ENCODE data around the gene MACROD1. TPM values are rescaled to one million over a fixed set of nuclear protein-coding genes. Genes with fewer than 3 reads are reported as not detected.

Gene MACROD1, protein sequence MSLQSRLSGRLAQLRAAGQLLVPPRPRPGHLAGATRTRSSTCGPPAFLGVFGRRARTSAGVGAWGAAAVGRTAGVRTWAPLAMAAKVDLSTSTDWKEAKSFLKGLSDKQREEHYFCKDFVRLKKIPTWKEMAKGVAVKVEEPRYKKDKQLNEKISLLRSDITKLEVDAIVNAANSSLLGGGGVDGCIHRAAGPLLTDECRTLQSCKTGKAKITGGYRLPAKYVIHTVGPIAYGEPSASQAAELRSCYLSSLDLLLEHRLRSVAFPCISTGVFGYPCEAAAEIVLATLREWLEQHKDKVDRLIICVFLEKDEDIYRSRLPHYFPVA
- 4.4 and 4.8 TPM in 2 replicates for polyA plus RNA-seq (2013)

DNA sequence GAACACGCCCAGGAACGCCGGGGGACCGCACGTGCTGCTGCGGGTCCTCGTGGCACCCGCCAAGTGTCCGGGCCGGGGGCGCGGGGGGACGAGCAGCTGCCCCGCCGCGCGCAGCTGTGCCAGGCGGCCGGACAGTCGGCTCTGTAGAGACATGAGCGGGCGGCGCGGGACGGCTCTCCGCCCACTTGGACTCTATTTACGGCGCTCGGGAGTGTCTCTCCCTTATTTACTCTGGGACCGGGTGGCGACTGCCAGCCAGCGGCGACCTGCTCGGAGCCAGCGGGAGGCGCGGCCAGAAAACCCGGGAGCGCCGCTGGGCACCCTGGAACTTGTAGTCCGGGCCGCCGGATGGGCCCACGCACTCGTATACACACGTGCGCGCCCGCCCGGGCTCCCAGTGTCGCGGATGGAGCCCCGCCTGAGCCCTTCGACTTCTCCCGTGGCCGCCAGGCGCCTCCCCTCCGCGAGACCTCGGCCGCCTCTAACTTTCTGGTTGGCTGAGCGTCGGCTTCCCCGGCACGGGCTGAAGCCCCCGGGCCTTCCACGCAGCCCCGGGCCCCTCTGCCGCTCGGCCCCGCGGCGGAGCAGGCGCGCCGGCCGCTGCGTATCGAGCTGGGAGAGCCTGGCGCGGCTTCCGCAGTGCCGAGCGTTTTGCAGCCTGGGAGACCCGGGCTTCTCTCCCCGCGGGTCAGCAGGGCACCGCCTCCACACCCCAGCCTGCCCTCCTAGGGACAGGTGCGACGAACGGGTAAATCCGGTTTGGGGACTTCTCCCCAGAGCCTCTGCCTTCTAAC is at the start of gene MACROD1:
MACROD1 (minus strand) TSS at position 272 of the 794 bp plus-strand sequence; CDS start at position 153, 119 bp downstream.
- peaks cover 10% of the 10 kb centered on the region for H3K79me1 ChIP-seq (ENCODE audit: low read length)
- H3K4ac ChIP-seq (ENCODE audit: low read depth, low read length): peak within 1 kb of the TSS; percentile 65
- H3K4me1 ChIP-seq (ENCODE audit: control insufficient read depth in 1 of 2, insufficient read depth in 2 of 2, low read length in 2 of 2): peaks cover 12 to 13% of the 10 kb centered on the region in 2 experiments
- H3K27me3 ChIP-seq (ENCODE audit: insufficient read depth, low read length): no peaks in the 10 kb centered on the region
- peak within 1 kb of the TSS; percentile 74 for H3K4me3 ChIP-seq (ENCODE audit: low read depth, low read length)
- WGBS (ENCODE audit: extremely low coverage, insufficient coverage, insufficient read length): no CpG with 5 or more reads among the region's 92 CpGs
- no peak within 1 kb of the TSS for H3K23ac ChIP-seq (ENCODE audit: low read length)
- peak within 1 kb of the TSS; percentile 90 for H4K8ac ChIP-seq (ENCODE audit: low read depth, low read length)
- peak within 1 kb of the TSS; percentile 81 for H2BK12ac ChIP-seq (ENCODE audit: low read length)
- H2AFZ ChIP-seq (ENCODE audit: insufficient read depth, low read length, poor library complexity): peak within 1 kb of the TSS; percentile 98
- DNase-seq: peak; percentile 99
- peaks cover 7% of the 10 kb centered on the region for H3K79me2 ChIP-seq (ENCODE audit: control insufficient read depth, insufficient read depth, low read length, poor library complexity)
- peak within 1 kb of the TSS; percentile 80 for H3K18ac ChIP-seq (ENCODE audit: low read length)
- H3K14ac ChIP-seq (ENCODE audit: low read length): peak within 1 kb of the TSS; percentile 83
- peak within 1 kb of the TSS; percentile 71 for H2BK5ac ChIP-seq (ENCODE audit: low read depth, low read length, poor library complexity)
- peak within 1 kb of the TSS; percentile 95 for H3K27ac ChIP-seq (ENCODE audit: low read depth, low read length)
- peak within 1 kb of the TSS; percentile 42 for H3K9ac ChIP-seq (ENCODE audit: low read length)
- H3K36me3 ChIP-seq (ENCODE audit: control insufficient read depth in 1 of 2, insufficient read depth in 2 of 2, low read length in 2 of 2): no peaks in the 10 kb centered on the region
- peak within 1 kb of the TSS; percentile 63 for H4K12ac ChIP-seq (ENCODE audit: low read depth, low read length)
- H2BK120ac ChIP-seq (ENCODE audit: insufficient read depth, low read length, poor library complexity): peak within 1 kb of the TSS; percentile 89
- peak within 1 kb of the TSS; percentile 83 for H4K91ac ChIP-seq (ENCODE audit: low read depth, low read length)
- peak within 1 kb of the TSS; percentile 77 for H2AK5ac ChIP-seq (ENCODE audit: low read length)
- H3K4me2 ChIP-seq (ENCODE audit: low read length): peak within 1 kb of the TSS; percentile 81
- H3K9me3 ChIP-seq (ENCODE audit: insufficient read depth, low read depth, low read length): no peaks in the 10 kb centered on the region

DNA sequence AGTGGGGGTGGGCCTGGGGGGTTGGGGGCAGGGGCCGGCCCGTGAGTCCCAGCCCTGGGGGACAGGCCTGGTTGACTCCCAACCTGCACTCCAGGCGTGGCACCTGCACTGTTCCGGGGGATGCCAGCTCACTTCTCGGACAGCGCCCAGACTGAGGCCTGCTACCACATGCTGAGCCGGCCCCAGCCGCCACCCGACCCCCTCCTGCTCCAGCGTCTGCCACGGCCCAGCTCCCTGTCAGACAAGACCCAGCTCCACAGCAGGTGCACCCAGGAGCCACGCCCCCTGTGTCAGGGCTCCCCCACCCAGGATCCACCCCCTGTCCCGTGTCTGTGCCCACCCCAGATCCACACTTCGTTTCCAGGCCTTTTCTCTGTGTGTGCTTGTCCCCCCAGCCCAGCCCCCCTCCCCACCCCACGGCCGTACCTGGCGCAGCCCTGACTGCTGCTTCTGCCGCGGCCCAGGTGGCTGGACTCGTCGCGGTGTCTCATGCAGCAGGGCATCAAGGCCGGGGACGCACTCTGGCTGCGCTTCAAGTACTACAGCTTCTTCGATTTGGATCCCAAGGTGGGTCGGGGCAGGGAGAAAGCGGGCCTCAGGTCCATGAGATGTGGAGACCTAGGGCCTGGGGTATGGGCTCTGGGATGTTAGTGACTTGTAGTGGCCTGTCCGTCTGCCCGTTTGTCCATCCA is 45.4 kb upstream of the MACROD1 start:
- Histone ChIP-seq H3K14ac (ENCODE audit: low read length) (no peak overlapping the region), H3K18ac (ENCODE audit: low read length) (no peak overlapping the region), H3K9ac (ENCODE audit: low read length) (no peak overlapping the region), H3K9me3 (ENCODE audit: insufficient read depth, low read depth, low read length) (no peaks in the 10 kb centered on the region), H4K91ac (ENCODE audit: low read depth, low read length) (no peak overlapping the region), H4K8ac (ENCODE audit: low read depth, low read length) (no peak overlapping the region), H2BK5ac (ENCODE audit: low read depth, low read length, poor library complexity) (no peak overlapping the region), H3K27me3 (ENCODE audit: insufficient read depth, low read length) (no peaks in the 10 kb centered on the region), H4K12ac (ENCODE audit: low read depth, low read length) (no peak overlapping the region), H2AFZ (ENCODE audit: insufficient read depth, low read length, poor library complexity) (no peak overlapping the region), H3K4me3 (ENCODE audit: low read depth, low read length) (no peak overlapping the region), H3K4me1 (ENCODE audit: control insufficient read depth in 1 of 2, insufficient read depth in 2 of 2, low read length in 2 of 2) (peaks cover 0 to 7% of the 10 kb centered on the region in 2 experiments), H3K27ac (ENCODE audit: low read depth, low read length) (no peak overlapping the region), H3K79me1 (ENCODE audit: low read length) (no peaks in the 10 kb centered on the region), H2BK12ac (ENCODE audit: low read length) (no peak overlapping the region), H3K36me3 (ENCODE audit: control insufficient read depth in 1 of 2, insufficient read depth in 2 of 2, low read length in 2 of 2) (peaks cover 27 to 31% of the 10 kb centered on the region in 2 experiments), H3K4me2 (ENCODE audit: low read length) (no peak overlapping the region), H3K4ac (ENCODE audit: low read depth, low read length) (no peak overlapping the region), H3K79me2 (ENCODE audit: control insufficient read depth, insufficient read depth, low read length, poor library complexity) (no peaks in the 10 kb centered on the region), H3K23ac (ENCODE audit: low read length) (no peak overlapping the region), H2BK120ac (ENCODE audit: insufficient read depth, low read length, poor library complexity) (no peak overlapping the region), H2AK5ac (ENCODE audit: low read length) (no peak overlapping the region)
- DNase-seq: no peak
- WGBS (ENCODE audit: extremely low coverage, insufficient coverage, insufficient read length): no CpG with 5 or more reads among the region's 30 CpGs

DNA sequence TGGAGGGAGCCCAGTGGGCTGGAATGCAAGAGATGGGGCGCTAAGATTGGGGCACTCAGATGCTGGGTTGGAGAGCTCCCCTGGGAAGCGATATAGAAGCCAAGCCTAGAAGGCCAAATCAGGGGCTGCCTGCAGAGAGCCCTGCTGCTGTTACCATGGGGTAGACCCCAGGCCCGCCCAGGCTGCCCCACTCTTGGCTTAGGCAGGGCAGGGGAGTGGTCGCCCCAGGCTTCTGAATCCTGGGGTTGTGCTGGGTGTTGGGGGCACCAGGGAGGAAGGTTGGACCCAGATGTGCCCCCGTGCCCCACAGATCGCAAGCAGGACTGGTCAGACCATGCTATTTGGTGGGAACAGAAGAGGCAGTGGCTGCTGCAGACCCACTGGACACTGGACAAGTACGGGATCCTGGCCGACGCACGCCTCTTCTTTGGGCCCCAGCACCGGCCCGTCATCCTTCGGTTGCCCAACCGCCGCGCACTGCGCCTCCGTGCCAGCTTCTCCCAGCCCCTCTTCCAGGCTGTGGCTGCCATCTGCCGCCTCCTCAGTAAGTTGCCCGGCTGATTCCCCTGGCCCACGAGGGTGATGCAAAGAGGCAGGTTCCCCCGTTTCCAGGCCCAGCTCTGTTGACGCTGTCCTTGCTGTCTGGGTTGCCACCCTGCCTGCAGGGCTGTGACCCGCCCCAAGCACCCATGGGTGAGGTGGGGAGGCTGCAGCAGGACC is 44.5 kb upstream of the MACROD1 start:
- no peaks in the 10 kb centered on the region for H3K79me2 ChIP-seq (ENCODE audit: control insufficient read depth, insufficient read depth, low read length, poor library complexity)
- WGBS (ENCODE audit: extremely low coverage, insufficient coverage, insufficient read length): no CpG with 5 or more reads among the region's 24 CpGs

DNA sequence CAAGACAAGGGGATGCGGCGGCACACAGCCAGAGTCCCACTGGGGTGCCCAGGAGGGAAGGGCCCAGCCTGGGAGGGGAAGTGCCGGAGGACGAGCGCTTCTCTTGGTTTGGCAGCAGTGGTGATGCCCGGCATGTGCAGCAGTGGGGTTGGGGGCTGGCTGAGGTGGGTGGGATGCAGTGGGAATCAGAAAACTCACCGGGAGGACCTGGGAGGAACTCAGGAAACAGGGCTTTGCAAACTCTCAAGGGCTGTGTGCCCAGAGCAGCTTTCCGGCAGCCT is 43.6 kb upstream of the MACROD1 start:
- Histone ChIP-seq H3K4ac (ENCODE audit: low read depth, low read length) (no peak overlapping the region), H2BK120ac (ENCODE audit: insufficient read depth, low read length, poor library complexity) (no peak overlapping the region), H3K9me3 (ENCODE audit: insufficient read depth, low read depth, low read length) (no peaks in the 10 kb centered on the region), H2BK12ac (ENCODE audit: low read length) (no peak overlapping the region), H3K23ac (ENCODE audit: low read length) (no peak overlapping the region), H3K14ac (ENCODE audit: low read length) (no peak overlapping the region), H2AK5ac (ENCODE audit: low read length) (no peak overlapping the region), H4K91ac (ENCODE audit: low read depth, low read length) (no peak overlapping the region), H4K8ac (ENCODE audit: low read depth, low read length) (no peak overlapping the region), H4K12ac (ENCODE audit: low read depth, low read length) (no peak overlapping the region), H3K36me3 (ENCODE audit: control insufficient read depth in 1 of 2, insufficient read depth in 2 of 2, low read length in 2 of 2) (peaks cover 38 to 47% of the 10 kb centered on the region in 2 experiments), H2AFZ (ENCODE audit: insufficient read depth, low read length, poor library complexity) (no peak overlapping the region), H3K4me1 (ENCODE audit: control insufficient read depth in 1 of 2, insufficient read depth in 2 of 2, low read length in 2 of 2) (peaks cover 0 to 7% of the 10 kb centered on the region in 2 experiments), H3K79me2 (ENCODE audit: control insufficient read depth, insufficient read depth, low read length, poor library complexity) (no peaks in the 10 kb centered on the region), H2BK5ac (ENCODE audit: low read depth, low read length, poor library complexity) (no peak overlapping the region), H3K79me1 (ENCODE audit: low read length) (no peaks in the 10 kb centered on the region), H3K18ac (ENCODE audit: low read length) (no peak overlapping the region), H3K9ac (ENCODE audit: low read length) (no peak overlapping the region), H3K4me3 (ENCODE audit: low read depth, low read length) (no peak overlapping the region), H3K4me2 (ENCODE audit: low read length) (no peak overlapping the region), H3K27ac (ENCODE audit: low read depth, low read length) (no peak overlapping the region), H3K27me3 (ENCODE audit: insufficient read depth, low read length) (no peaks in the 10 kb centered on the region)
- WGBS (ENCODE audit: extremely low coverage, insufficient coverage, insufficient read length): no CpG with 5 or more reads among the region's 8 CpGs
- no peak for DNase-seq

More for the DNA sequence above, 44.5 kb upstream of the MACROD1 start:
- Histone ChIP-seq H2BK12ac (ENCODE audit: low read length) (no peak overlapping the region), H3K4me3 (ENCODE audit: low read depth, low read length) (no peak overlapping the region), H2AFZ (ENCODE audit: insufficient read depth, low read length, poor library complexity) (no peak overlapping the region), H3K27ac (ENCODE audit: low read depth, low read length) (no peak overlapping the region), H3K14ac (ENCODE audit: low read length) (no peak overlapping the region), H3K4me2 (ENCODE audit: low read length) (no peak overlapping the region), H3K18ac (ENCODE audit: low read length) (no peak overlapping the region), H3K9me3 (ENCODE audit: insufficient read depth, low read depth, low read length) (no peaks in the 10 kb centered on the region), H3K4ac (ENCODE audit: low read depth, low read length) (no peak overlapping the region), H2BK120ac (ENCODE audit: insufficient read depth, low read length, poor library complexity) (no peak overlapping the region), H4K12ac (ENCODE audit: low read depth, low read length) (no peak overlapping the region), H4K91ac (ENCODE audit: low read depth, low read length) (no peak overlapping the region), H3K27me3 (ENCODE audit: insufficient read depth, low read length) (no peaks in the 10 kb centered on the region), H3K36me3 (ENCODE audit: control insufficient read depth in 1 of 2, insufficient read depth in 2 of 2, low read length in 2 of 2) (peaks cover 35 to 40% of the 10 kb centered on the region in 2 experiments), H3K23ac (ENCODE audit: low read length) (no peak overlapping the region), H2AK5ac (ENCODE audit: low read length) (no peak overlapping the region), H4K8ac (ENCODE audit: low read depth, low read length) (no peak overlapping the region), H3K9ac (ENCODE audit: low read length) (no peak overlapping the region), H3K4me1 (ENCODE audit: control insufficient read depth in 1 of 2, insufficient read depth in 2 of 2, low read length in 2 of 2) (peaks cover 0 to 7% of the 10 kb centered on the region in 2 experiments), H3K79me1 (ENCODE audit: low read length) (no peaks in the 10 kb centered on the region), H2BK5ac (ENCODE audit: low read depth, low read length, poor library complexity) (no peak overlapping the region)
- DNase-seq: no peak

All from trophoblast cell (in vitro differentiated cells and primary cell).